Endothelial cell of umbilical vein (primary cell): Measurements from ENCODE around the gene ZNF587B.
A peak's percentile ranks its signal among the peaks of the same experiment; 100 is the strongest.

Experiments used
- CTCF ChIP-seq, 2 donors: IDR thresholded peaks; 1 replicate in 1 of 2; 2 replicates in 1 of 2; pipeline ENCODE4 v1.5.1; 2011; ENCODE audit warnings: low read length in 2 of 2, mild to moderate bottlenecking in 2 of 2, moderate library complexity in 2 of 2, control low read depth in 1 of 2, inconsistent platforms in 1 of 2, low read depth in 1 of 2; ENCODE audit not compliant: insufficient read depth in 1 of 2; ENCODE audit errors: extremely low read depth in 1 of 2
- EZH2 ChIP-seq: IDR thresholded peaks from 2 replicates; pipeline ENCODE4 v1.6.1; 2012; ENCODE audit warnings: borderline replicate concordance, low read depth, mild to moderate bottlenecking, moderate library complexity, low read length, inconsistent platforms; ENCODE audit not compliant: severe bottlenecking
- FOS ChIP-seq: IDR thresholded peaks from 2 replicates; pipeline ENCODE4 v1.6.1; 2011; ENCODE audit warnings: mild to moderate bottlenecking, low read length, moderate library complexity, borderline replicate concordance; ENCODE audit not compliant: insufficient read depth
- GATA2 ChIP-seq: IDR thresholded peaks from 2 replicates; pipeline ENCODE4 v1.7.0; 2011; ENCODE audit warnings: low read depth, mild to moderate bottlenecking, moderate library complexity, mixed read lengths, low read length; ENCODE audit not compliant: insufficient read length, insufficient read depth
- JUN ChIP-seq: IDR thresholded peaks from 2 replicates; pipeline ENCODE4 v1.6.1; 2011; ENCODE audit warnings: borderline replicate concordance, low read depth; ENCODE audit not compliant: insufficient read length, insufficient read depth
- MAX ChIP-seq: IDR thresholded peaks from 2 replicates; pipeline ENCODE4 v1.6.1; 2011; ENCODE audit not compliant: insufficient read depth, insufficient read length
- POLR2A ChIP-seq: IDR thresholded peaks from 2 replicates; pipeline ENCODE4 v1.6.1; 2012; ENCODE audit warnings: low read depth, mild to moderate bottlenecking, control low read depth, low read length
- POLR2AphosphoS5 ChIP-seq: IDR thresholded peaks from 2 replicates; pipeline ENCODE4 v1.6.1; 2012; ENCODE audit warnings: low read depth, mild to moderate bottlenecking, control low read depth, low read length, moderate library complexity; ENCODE audit not compliant: insufficient read depth

DNA sequence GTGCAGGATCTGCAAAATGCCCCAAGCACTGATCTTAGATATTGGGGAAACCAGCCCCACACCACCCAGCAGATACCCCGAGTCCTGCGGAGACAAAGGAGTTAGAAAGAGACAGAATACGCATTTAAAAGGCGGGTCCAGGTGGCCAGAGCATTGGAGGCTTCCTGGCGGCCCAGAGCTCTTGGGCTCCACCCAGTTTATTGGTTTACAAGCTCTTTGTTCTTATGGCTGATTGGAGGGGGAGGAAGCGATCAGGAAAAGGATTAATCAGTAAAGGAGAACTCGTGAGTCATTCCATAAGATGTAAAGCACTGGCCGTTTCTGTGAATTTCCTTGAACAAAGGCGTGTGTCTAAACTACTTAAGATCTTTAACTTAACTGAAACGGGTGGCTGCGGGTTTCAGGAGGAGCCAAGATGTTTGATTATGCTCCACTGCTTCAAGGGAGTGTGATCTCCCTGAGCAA lies 20.5 kb downstream of the ZNF587B start:
- TF ChIP-seq CTCF (IDR thresholded peaks at IDR 0.05; ENCODE audit: extremely low read depth in 1 of 2, insufficient read depth in 1 of 2, low read depth in 1 of 2, low read length in 2 of 2) = no peak
- no peak for TF ChIP-seq EZH2
- no peak for TF ChIP-seq POLR2A
- TF ChIP-seq POLR2AphosphoS5 = peak; percentile 20
- TF ChIP-seq JUN = no peak
- no peak for TF ChIP-seq MAX
- peak; percentile 75 for TF ChIP-seq FOS
- TF ChIP-seq GATA2 = no peak
